ENCODE data around the gene VRK2.

VRK2 gene

GRCh38 chr2:58052978-58053377 lies 6.4 kb downstream of the VRK2 start:
- 100% methylated on average over 1 of the region's 1 CpG for WGBS, 2 experiments
- H3K36me3 ChIP-seq (ENCODE audit: control insufficient read depth, insufficient read depth, low read length), result no peaks in the 10 kb centered on the region
- H3K4me1 ChIP-seq (ENCODE audit: control insufficient read depth, insufficient read depth, low read length), result peaks cover 3% of the 10 kb centered on the region
- no peak overlapping the region for H3K4me3 ChIP-seq (ENCODE audit: insufficient read depth, low read depth, low read length)
- no peaks in the 10 kb centered on the region for H3K27me3 ChIP-seq (ENCODE audit: control insufficient read depth, insufficient read depth, low read length, poor library complexity, severe bottlenecking)
- no peak overlapping the region for H3K27ac ChIP-seq (ENCODE audit: insufficient read depth, low read depth, low read length, poor library complexity, severe bottlenecking)
- H3K9me3 ChIP-seq (ENCODE audit: control insufficient read depth, low read length), result no peaks in the 10 kb centered on the region

DNA sequence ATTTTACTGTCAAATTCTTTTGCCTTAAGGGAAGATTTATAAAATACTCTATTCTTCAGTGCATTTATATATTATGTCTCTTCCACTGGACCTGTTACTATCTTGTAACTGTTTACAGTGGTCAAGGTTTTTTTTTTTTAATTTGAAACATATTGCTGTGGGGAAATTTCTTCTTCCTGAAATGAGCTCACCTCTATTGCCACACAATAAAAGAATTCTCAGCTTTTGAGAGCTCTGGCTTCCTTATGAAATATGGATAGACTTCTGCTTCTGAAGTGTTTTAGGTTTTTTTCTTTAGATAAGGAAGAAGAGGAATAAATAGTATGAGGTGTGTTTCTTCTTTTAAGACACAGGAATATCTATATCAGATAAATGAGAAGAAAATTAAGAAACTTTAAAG lies 7.7 kb downstream of the VRK2 start:
- Histone ChIP-seq H3K27ac (ENCODE audit: insufficient read depth, low read depth, low read length, poor library complexity, severe bottlenecking) (no peak overlapping the region), H3K4me1 (ENCODE audit: control insufficient read depth, insufficient read depth, low read length) (peaks cover 3% of the 10 kb centered on the region), H3K4me3 (ENCODE audit: insufficient read depth, low read depth, low read length) (no peak overlapping the region), H3K27me3 (ENCODE audit: control insufficient read depth, insufficient read depth, low read length, poor library complexity, severe bottlenecking) (no peaks in the 10 kb centered on the region), H3K9me3 (ENCODE audit: control insufficient read depth, low read length) (no peaks in the 10 kb centered on the region), H3K36me3 (ENCODE audit: control insufficient read depth, insufficient read depth, low read length) (no peaks in the 10 kb centered on the region)

GRCh38 chr2:58055033-58055786 lies 8.6 kb downstream of the VRK2 start:
- 68% methylated on average over 2 of the region's 2 CpGs for WGBS, 2 experiments
- no peak overlapping the region for H3K4me3 ChIP-seq (ENCODE audit: insufficient read depth, low read depth, low read length)
- no peaks in the 10 kb centered on the region for H3K9me3 ChIP-seq (ENCODE audit: control insufficient read depth, low read length)
- H3K27me3 ChIP-seq (ENCODE audit: control insufficient read depth, insufficient read depth, low read length, poor library complexity, severe bottlenecking), result no peaks in the 10 kb centered on the region
- H3K27ac ChIP-seq (ENCODE audit: insufficient read depth, low read depth, low read length, poor library complexity, severe bottlenecking), result no peak overlapping the region
- H3K36me3 ChIP-seq (ENCODE audit: control insufficient read depth, insufficient read depth, low read length), result no peaks in the 10 kb centered on the region
- H3K4me1 ChIP-seq (ENCODE audit: control insufficient read depth, insufficient read depth, low read length), result peaks cover 3% of the 10 kb centered on the region

DNA sequence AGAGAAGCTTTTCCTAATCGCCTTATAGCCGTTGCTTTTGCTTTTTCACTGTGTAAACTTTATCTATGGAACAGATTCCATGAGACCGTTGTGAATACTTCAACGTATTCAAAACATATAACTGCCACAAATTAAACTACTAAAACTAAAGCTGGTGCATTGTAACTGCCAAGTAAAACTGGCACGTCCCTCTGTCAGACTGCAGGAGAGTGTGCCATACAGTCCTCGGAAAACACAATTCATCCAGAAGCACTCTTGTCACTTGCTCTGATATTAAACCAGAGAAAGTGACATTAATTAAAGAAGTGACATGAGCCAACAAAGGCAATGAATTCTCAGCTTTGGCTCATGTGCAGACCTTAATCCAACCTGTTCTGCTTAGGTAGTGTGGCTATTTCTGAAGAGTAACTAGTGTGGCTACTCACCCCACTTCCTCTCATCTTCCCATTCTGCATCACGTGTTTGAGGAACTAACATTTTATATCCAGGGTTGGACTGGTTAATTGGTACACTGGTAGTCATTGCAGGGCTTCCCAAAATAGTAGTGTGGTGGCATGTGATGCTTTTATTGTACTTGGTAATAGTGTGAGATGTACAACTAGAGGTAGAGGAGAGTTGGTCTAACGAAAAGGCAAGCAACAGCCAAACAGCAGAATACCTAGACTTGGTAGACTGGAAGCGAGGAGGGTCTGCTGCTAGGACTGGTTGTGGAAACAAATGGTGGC lies 9.7 kb downstream of the VRK2 start:
- H3K4me3 ChIP-seq (ENCODE audit: insufficient read depth, low read depth, low read length), result no peak overlapping the region
- 89 to 94% methylated on average over 9 of the region's 9 CpGs for WGBS, 2 experiments

DNA sequence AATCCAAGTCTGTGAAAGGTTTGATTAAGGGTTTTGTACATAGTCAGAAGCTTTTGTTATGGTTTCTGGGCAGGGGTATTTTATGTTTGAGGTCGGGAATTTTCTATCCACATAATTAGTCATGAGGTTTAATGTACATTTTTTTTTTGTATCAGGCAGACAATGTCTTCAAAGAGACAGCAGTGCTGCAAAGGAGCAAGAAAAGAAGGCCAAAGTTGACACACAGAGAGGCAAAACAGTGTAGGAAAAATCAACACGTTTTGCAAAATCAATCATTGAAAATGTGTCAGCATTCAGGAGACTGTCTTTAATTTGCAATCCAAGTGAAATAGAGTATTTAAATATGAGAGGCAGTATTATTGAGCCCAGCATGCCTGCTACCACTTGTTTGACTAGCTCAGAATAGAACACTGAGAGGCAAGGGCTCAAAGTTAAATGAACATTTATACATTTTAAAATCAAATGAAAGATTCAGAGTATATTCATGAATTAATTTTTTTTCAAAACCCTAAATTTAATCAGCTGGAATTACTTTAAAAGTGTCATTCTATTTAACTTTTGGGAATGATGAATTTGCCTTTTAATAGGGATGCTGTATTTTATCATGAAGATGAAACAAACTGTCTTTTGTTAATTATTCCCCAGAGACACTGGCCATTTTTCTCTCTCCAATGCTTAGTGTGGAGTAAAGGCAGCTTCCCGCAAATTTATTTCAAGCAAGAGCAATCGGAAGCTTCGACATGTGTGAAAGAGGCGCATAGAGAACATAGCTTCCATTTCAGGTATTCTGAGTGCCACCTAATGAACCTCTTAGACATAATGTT lies 11.3 kb downstream of the VRK2 start:
- Histone ChIP-seq H3K9me3 (ENCODE audit: control insufficient read depth, low read length) (no peaks in the 10 kb centered on the region), H3K4me3 (ENCODE audit: insufficient read depth, low read depth, low read length) (no peak overlapping the region), H3K36me3 (ENCODE audit: control insufficient read depth, insufficient read depth, low read length) (peaks cover 5% of the 10 kb centered on the region), H3K27me3 (ENCODE audit: control insufficient read depth, insufficient read depth, low read length, poor library complexity, severe bottlenecking) (no peaks in the 10 kb centered on the region), H3K4me1 (ENCODE audit: control insufficient read depth, insufficient read depth, low read length) (peaks cover 3% of the 10 kb centered on the region), H3K27ac (ENCODE audit: insufficient read depth, low read depth, low read length, poor library complexity, severe bottlenecking) (no peak overlapping the region)
- 65 to 74% methylated on average over 5 to 6 of the region's 6 CpGs for WGBS, 2 experiments

More for the DNA sequence above, 9.7 kb downstream of the VRK2 start:
- Histone ChIP-seq H3K27me3 (ENCODE audit: control insufficient read depth, insufficient read depth, low read length, poor library complexity, severe bottlenecking) (no peaks in the 10 kb centered on the region), H3K27ac (ENCODE audit: insufficient read depth, low read depth, low read length, poor library complexity, severe bottlenecking) (no peak overlapping the region), H3K9me3 (ENCODE audit: control insufficient read depth, low read length) (no peaks in the 10 kb centered on the region), H3K4me1 (ENCODE audit: control insufficient read depth, insufficient read depth, low read length) (peaks cover 3% of the 10 kb centered on the region), H3K36me3 (ENCODE audit: control insufficient read depth, insufficient read depth, low read length) (no peaks in the 10 kb centered on the region)

GRCh38 chr2:58063641-58064040 lies 17.0 kb downstream of the VRK2 start:
- H3K27me3 ChIP-seq (ENCODE audit: control insufficient read depth, insufficient read depth, low read length, poor library complexity, severe bottlenecking), result no peaks in the 10 kb centered on the region
- H3K9me3 ChIP-seq (ENCODE audit: control insufficient read depth, low read length), result no peaks in the 10 kb centered on the region
- peaks cover 5% of the 10 kb centered on the region for H3K36me3 ChIP-seq (ENCODE audit: control insufficient read depth, insufficient read depth, low read length)
- WGBS, 2 experiments, result 90 to 96% methylated on average over 2 of the region's 2 CpGs
- no peak overlapping the region for H3K27ac ChIP-seq (ENCODE audit: insufficient read depth, low read depth, low read length, poor library complexity, severe bottlenecking)
- H3K4me1 ChIP-seq (ENCODE audit: control insufficient read depth, insufficient read depth, low read length), result no peaks in the 10 kb centered on the region
- H3K4me3 ChIP-seq (ENCODE audit: insufficient read depth, low read depth, low read length), result no peak overlapping the region

DNA sequence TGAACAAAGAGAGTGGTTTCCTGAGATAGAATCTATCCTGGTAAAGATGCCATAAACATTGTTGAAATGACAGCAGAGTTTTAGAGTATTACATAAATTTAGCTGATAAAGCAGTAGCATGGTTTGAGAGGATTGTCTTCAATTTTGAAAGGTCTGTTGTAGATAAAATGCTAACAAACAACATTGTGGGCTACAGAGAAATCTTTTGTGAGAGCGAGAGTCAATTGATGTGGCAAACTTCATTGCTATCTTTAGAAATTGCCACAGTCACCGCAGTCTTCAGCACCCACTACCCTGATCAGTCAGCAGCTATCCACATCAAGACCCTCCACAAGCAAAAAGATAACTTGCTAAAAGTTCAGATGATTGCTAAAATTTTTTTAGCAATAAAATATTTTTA lies 17.5 kb downstream of the VRK2 start:
- Histone ChIP-seq H3K27me3 (ENCODE audit: control insufficient read depth, insufficient read depth, low read length, poor library complexity, severe bottlenecking) (no peaks in the 10 kb centered on the region), H3K4me3 (ENCODE audit: insufficient read depth, low read depth, low read length) (no peak overlapping the region), H3K9me3 (ENCODE audit: control insufficient read depth, low read length) (no peaks in the 10 kb centered on the region), H3K27ac (ENCODE audit: insufficient read depth, low read depth, low read length, poor library complexity, severe bottlenecking) (no peak overlapping the region), H3K36me3 (ENCODE audit: control insufficient read depth, insufficient read depth, low read length) (peaks cover 5% of the 10 kb centered on the region), H3K4me1 (ENCODE audit: control insufficient read depth, insufficient read depth, low read length) (no peaks in the 10 kb centered on the region)
- 93 to 98% methylated on average over 2 of the region's 2 CpGs for WGBS, 2 experiments

DNA sequence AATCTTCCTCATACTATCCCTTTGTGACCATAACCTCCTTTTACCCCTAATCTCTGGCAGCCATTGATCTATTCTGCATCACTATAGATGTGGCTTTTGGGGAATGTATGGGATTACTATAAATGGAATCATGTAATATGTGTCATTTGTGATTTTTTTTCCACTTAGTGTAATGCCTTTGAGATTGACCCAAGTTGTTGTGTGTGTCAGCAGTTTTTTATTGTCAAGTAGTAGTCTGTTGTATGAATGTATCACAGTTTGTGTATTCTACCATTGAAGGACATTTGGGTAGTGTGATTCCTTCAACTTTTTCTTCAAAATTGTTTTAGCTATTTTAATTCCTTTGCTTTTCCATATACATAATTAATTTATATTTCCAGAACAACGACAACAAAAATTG lies 18.6 kb downstream of the VRK2 start:
- no peaks in the 10 kb centered on the region for H3K4me1 ChIP-seq (ENCODE audit: control insufficient read depth, insufficient read depth, low read length)
- WGBS, 2 experiments, result no CpG with 5 or more reads among the region's 1 CpG
- peaks cover 5% of the 10 kb centered on the region for H3K36me3 ChIP-seq (ENCODE audit: control insufficient read depth, insufficient read depth, low read length)
- H3K27me3 ChIP-seq (ENCODE audit: control insufficient read depth, insufficient read depth, low read length, poor library complexity, severe bottlenecking), result no peaks in the 10 kb centered on the region
- no peaks in the 10 kb centered on the region for H3K9me3 ChIP-seq (ENCODE audit: control insufficient read depth, low read length)
- H3K4me3 ChIP-seq (ENCODE audit: insufficient read depth, low read depth, low read length), result no peak overlapping the region
- H3K27ac ChIP-seq (ENCODE audit: insufficient read depth, low read depth, low read length, poor library complexity, severe bottlenecking), result no peak overlapping the region

DNA sequence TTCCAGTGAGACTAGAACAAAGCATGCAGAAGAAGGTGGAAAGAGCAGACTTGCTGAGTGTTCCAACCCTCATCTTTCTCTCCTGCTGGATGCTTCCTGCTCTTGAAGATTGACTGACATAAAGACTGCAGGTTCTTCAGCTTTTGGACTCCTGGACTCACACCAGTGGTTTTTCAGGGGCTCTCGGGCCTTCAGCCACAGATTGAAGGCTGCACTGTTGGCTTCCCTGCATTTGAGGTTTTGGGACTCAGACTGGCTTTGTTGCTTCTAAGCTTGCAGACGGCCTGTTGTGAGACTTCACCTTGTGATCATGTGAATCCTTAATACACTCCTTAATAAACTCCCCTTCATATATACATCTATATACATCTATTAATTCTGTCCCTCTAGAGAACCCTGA lies 20.4 kb downstream of the VRK2 start:
- Histone ChIP-seq H3K36me3 (ENCODE audit: control insufficient read depth, insufficient read depth, low read length) (peaks cover 5% of the 10 kb centered on the region), H3K4me3 (ENCODE audit: insufficient read depth, low read depth, low read length) (no peak overlapping the region), H3K9me3 (ENCODE audit: control insufficient read depth, low read length) (no peaks in the 10 kb centered on the region), H3K27me3 (ENCODE audit: control insufficient read depth, insufficient read depth, low read length, poor library complexity, severe bottlenecking) (no peaks in the 10 kb centered on the region), H3K4me1 (ENCODE audit: control insufficient read depth, insufficient read depth, low read length) (no peaks in the 10 kb centered on the region), H3K27ac (ENCODE audit: insufficient read depth, low read depth, low read length, poor library complexity, severe bottlenecking) (no peak overlapping the region)
- WGBS, 2 experiments, result 83 to 91% methylated on average over 2 of the region's 2 CpGs

DNA sequence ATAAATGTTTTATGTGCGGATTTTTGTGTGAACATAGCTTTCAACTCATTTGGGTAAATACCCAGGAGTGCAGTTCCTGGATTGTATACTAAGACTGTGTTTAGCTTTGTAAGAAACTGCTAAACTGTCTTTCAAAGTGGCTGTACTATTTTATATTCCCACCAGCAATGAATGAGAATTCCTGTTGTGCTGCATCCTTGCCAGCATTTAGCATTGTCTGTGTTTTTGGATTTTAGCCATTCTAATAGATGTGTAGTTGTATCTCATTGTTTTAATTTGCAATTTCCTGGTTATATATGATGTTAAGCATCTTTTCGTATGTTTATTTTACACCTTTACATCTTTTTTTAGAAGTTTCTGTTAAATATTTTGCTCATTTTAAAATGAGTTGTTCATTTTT lies 24.2 kb downstream of the VRK2 start:
- WGBS, 2 experiments, result 90 to 93% methylated on average over 1 of the region's 2 CpGs

More for the DNA sequence above, 24.2 kb downstream of the VRK2 start:
- H3K27me3 ChIP-seq (ENCODE audit: control insufficient read depth, insufficient read depth, low read length, poor library complexity, severe bottlenecking), result no peaks in the 10 kb centered on the region
- no peaks in the 10 kb centered on the region for H3K4me1 ChIP-seq (ENCODE audit: control insufficient read depth, insufficient read depth, low read length)
- H3K27ac ChIP-seq (ENCODE audit: insufficient read depth, low read depth, low read length, poor library complexity, severe bottlenecking), result no peak overlapping the region
- H3K4me3 ChIP-seq (ENCODE audit: insufficient read depth, low read depth, low read length), result no peak overlapping the region
- H3K36me3 ChIP-seq (ENCODE audit: control insufficient read depth, insufficient read depth, low read length), result no peaks in the 10 kb centered on the region
- no peaks in the 10 kb centered on the region for H3K9me3 ChIP-seq (ENCODE audit: control insufficient read depth, low read length)

Measured in ectodermal cell (in vitro differentiated cells).